ENCODE data around the gene TCHP.
"Not testable (repeated sequence)": the region's sequence is repeated elsewhere in the genome, so short reads cannot be mapped to it uniquely, and the experiment has no call there.

The TCHP gene, protein sequence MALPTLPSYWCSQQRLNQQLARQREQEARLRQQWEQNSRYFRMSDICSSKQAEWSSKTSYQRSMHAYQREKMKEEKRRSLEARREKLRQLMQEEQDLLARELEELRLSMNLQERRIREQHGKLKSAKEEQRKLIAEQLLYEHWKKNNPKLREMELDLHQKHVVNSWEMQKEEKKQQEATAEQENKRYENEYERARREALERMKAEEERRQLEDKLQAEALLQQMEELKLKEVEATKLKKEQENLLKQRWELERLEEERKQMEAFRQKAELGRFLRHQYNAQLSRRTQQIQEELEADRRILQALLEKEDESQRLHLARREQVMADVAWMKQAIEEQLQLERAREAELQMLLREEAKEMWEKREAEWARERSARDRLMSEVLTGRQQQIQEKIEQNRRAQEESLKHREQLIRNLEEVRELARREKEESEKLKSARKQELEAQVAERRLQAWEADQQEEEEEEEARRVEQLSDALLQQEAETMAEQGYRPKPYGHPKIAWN

DNA sequence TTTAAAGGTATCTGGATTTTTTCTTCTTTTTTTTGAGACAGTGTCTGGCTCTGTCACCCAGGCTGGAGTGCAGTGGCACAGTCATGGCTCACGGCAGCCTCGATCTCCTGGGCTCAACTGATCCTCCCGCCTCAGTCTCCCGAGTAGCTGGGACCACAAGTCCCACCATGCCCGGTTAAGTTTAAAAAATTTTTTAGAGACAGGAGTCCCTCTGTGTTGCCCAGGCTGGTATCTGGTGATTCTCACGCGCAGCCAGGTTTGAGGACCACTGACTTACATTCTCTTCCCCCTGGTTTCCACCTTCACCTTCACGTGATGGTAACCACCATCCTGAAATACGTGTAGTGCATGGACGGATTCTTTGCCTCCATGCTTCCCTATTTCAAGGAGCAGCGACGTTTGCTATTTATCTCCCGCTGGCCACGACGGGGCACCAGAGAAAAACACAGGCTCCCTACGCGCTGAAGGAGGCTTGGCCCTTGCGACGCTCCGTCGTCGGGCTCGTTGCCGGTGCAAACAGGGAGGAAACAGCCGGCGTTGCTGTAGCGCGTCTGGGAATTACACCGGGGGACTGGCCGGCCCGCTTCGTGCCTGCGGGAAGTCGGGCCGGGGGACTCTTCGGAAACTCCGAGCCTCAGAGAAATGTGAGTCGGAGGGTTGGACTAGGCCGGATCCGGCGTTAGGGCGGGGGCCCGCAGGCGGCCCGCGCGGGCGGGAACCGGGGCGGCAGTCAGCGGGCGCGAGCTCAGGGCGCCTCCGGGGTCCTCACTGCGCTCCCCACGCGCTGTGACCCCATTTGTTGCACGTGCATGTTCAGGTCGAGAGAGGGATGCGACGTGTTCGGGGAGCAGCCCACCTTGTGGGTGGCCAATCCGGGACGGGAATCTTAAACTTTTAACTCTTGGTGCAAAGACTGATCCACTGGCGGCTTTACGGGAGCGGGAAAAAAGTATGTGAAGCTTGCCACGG is at the start of gene TCHP:
TSS of gene TCHP (plus strand) at position 492 of the 969 bp plus-strand sequence. CDS start 2,753 bp downstream, outside the sequence.
- no peaks in the 10 kb centered on the region for H3K9me3 Mint-ChIP-seq
- H3K4me1 Mint-ChIP-seq = peaks cover 29% of the 10 kb centered on the region
- H3K27ac Mint-ChIP-seq = peak within 1 kb of the TSS; percentile 95
- peak; percentile 90 for ATAC-seq
- H3K4me3 Mint-ChIP-seq = peak within 1 kb of the TSS; percentile 87
- H3K36me3 Mint-ChIP-seq = peaks cover 35% of the 10 kb centered on the region
- peak; percentile 42 to 83 for DNase-seq (ENCODE audit: low spot score in 2 of 2)

DNA sequence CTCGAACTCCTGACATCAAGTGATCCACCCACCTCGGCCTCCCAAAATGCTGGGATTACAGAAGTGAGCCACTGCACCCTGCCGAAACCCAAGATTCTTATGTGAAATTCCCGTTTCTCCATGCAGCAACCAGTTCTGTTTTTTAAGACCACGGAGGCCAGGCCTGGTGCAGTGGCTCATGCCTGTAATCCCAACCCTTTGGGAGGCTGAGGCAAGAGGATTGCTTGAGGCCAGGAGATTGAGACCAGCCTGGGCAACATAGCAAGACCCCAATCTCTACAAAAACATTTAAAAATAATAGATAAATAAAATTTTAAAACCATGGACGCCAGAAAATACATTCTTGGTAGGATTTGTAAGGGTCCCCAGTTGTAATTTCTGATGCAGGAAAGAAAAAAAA is 49.6 kb upstream of the TCHP start:
- ATAC-seq; DNase-seq (ENCODE audit: low spot score in 2 of 2); H3K4me1 Mint-ChIP-seq; H3K4me3 Mint-ChIP-seq; H3K9me3 Mint-ChIP-seq; H3K27ac Mint-ChIP-seq: not testable (repeated sequence)
- peaks cover 31% of the 10 kb centered on the region for H3K36me3 Mint-ChIP-seq

DNA sequence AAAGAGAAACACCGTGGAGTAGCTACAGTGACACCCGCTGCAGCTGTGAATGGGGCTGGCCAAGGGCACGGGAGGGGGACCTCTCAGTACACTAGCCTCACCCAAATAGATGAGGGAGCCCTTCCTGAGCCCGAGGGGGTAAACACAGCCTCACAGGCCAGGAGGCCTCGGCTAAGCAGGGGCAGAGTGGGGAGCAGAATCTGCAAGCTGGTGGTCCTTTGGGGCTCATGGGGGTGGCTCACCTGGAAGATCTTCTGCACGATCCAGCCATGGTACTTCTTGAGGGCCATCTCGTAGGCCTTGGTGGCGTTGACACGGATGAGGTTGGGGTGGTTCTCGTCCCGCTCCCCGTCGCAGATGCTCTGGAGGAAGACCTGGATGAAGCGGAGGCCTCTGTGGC is 44.7 kb upstream of the TCHP start:
- ATAC-seq = no peak
- Mint-ChIP-seq H3K36me3 (peaks cover 38% of the 10 kb centered on the region), H3K4me3 (no peak overlapping the region), H3K9me3 (no peaks in the 10 kb centered on the region), H3K4me1 (peaks cover 10% of the 10 kb centered on the region), H3K27ac (no peak overlapping the region)
- DNase-seq (ENCODE audit: low spot score in 2 of 2) = no peak

DNA sequence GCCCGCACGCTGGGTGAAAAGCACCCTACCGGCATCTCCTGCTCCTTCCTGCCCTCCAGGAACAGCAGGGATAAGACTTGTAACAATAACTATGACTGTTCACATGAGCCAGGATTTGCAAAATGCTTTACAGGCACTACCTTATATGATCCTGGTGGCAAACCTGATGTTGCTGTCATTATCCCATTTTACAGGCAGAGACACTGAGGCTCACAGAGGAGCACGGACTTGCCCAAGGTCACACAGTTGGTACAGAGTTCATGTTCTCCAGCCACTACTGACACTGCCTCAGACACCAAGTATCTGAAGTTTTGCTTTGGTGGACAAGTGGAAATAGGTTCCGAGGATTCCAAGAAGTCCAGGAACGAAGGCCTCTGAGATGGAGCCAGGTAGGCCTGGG is 42.4 kb upstream of the TCHP start:
- H3K9me3 Mint-ChIP-seq = no peaks in the 10 kb centered on the region
- H3K27ac Mint-ChIP-seq = peak overlapping the region; percentile 86
- no peak for ATAC-seq
- no peak for DNase-seq (ENCODE audit: low spot score in 2 of 2)
- no peak overlapping the region for H3K4me3 Mint-ChIP-seq
- peaks cover 19% of the 10 kb centered on the region for H3K4me1 Mint-ChIP-seq
- H3K36me3 Mint-ChIP-seq = peaks cover 18% of the 10 kb centered on the region

DNA sequence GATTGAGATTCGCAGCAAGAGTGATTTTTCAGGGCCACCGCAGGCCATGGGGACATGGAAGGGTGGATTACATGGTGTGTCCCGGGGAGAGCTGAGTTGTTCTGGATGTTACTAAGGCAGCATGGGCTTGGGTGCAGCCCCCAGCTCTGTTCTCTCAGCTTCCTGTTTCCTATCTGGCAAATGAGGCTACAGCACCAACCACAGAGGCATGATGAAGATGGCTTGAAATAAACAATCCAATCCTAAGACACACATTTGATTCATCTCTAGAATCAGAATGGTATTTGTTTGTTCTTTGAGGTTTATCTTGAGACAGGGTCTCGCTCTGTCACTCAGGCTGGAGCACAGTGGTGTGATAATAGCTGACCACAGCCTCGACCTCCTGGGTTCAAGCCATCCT is 41.3 kb upstream of the TCHP start:
- DNase-seq (ENCODE audit: low spot score in 2 of 2) (no peak), ATAC-seq (peak; percentile 49)
- H3K4me1 Mint-ChIP-seq = peaks cover 26% of the 10 kb centered on the region
- peaks cover 18% of the 10 kb centered on the region for H3K36me3 Mint-ChIP-seq
- H3K4me3 Mint-ChIP-seq = no peak overlapping the region
- H3K27ac Mint-ChIP-seq = peak overlapping the region; percentile 86
- H3K9me3 Mint-ChIP-seq = no peaks in the 10 kb centered on the region

DNA sequence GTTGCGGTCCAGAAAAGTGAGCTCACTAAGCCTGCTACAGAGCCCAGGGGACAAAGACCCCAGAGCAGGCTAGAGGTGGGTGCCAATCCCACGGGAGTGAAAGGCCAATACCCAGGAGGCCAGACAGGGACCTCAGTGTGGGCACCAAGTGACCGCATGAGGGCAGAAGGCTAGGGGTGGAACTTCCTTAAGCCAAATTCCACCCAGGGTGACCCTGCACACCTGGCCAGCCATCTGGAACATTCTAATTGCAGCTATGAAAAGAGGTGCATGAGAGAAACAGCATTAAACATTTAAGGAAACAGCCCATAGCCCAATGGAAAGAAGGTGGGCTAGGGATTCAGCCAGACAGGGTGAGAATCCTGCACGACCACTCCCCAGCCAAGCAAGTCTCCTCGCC is 39.1 kb upstream of the TCHP start:
- Mint-ChIP-seq H3K9me3 (no peaks in the 10 kb centered on the region), H3K27ac (no peak overlapping the region), H3K36me3 (peaks cover 4% of the 10 kb centered on the region), H3K4me1 (peaks cover 41% of the 10 kb centered on the region), H3K4me3 (no peak overlapping the region)
- no peak for ATAC-seq
- no peak for DNase-seq (ENCODE audit: low spot score in 2 of 2)

DNA sequence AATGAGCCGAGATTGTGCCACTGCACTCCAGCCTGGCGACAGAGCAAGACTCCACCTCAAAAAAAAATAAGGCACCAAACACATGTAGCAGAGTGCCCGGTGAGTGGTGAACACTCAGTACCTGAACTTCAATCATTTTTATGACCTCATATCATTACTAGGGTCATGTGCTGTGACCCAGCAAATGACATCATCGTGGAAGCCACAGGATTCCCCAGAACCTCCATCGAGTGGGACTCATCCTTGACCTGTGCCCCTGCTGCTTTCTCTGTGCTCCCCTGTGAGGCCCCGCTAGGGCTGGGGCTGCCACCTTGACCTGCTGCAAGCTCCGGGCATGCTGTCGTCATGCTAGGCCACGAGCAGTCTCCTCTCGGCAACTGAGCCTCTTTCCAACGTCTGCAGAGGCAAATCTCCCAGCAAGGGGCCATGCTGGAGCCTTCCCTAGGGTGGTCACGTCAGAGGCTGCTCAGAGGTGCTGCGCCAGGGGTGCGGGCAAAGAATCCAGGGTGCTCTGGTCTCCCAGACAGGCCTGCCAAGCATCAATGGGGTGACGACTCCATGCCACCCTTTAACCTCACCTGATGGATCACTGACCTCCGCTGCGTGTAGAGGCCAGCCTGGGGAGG is 38.3 kb upstream of the TCHP start:
- Mint-ChIP-seq H3K4me1 (peaks cover 41% of the 10 kb centered on the region), H3K4me3 (no peak overlapping the region), H3K36me3 (no peaks in the 10 kb centered on the region), H3K9me3 (no peaks in the 10 kb centered on the region), H3K27ac (peak overlapping the region; percentile 67)
- ATAC-seq (no peak), DNase-seq (ENCODE audit: low spot score in 2 of 2) (no peak)

DNA sequence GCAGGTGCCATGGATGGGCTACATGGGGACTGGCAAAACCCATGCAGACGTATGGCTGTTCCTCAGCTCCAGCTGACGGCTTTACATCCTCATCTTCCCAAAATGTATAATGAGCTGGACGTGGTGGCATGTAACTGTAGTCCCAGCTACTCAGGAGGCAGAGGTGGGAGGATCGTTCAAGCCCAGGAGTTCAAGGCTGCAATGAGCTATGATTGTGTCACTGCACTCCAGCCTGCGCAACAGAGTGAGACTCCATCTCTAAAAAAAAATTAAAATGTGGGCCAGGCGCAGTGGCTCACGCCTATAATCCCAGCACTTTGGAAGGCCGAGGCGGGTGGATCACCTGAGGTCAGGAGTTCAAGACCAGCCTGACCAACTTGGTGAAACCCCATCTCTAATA is 37.6 kb upstream of the TCHP start:
- peaks cover 41% of the 10 kb centered on the region for H3K4me1 Mint-ChIP-seq
- H3K4me3 Mint-ChIP-seq; H3K36me3 Mint-ChIP-seq; ATAC-seq; DNase-seq (ENCODE audit: low spot score in 2 of 2); H3K9me3 Mint-ChIP-seq; H3K27ac Mint-ChIP-seq: not testable (repeated sequence)

DNA sequence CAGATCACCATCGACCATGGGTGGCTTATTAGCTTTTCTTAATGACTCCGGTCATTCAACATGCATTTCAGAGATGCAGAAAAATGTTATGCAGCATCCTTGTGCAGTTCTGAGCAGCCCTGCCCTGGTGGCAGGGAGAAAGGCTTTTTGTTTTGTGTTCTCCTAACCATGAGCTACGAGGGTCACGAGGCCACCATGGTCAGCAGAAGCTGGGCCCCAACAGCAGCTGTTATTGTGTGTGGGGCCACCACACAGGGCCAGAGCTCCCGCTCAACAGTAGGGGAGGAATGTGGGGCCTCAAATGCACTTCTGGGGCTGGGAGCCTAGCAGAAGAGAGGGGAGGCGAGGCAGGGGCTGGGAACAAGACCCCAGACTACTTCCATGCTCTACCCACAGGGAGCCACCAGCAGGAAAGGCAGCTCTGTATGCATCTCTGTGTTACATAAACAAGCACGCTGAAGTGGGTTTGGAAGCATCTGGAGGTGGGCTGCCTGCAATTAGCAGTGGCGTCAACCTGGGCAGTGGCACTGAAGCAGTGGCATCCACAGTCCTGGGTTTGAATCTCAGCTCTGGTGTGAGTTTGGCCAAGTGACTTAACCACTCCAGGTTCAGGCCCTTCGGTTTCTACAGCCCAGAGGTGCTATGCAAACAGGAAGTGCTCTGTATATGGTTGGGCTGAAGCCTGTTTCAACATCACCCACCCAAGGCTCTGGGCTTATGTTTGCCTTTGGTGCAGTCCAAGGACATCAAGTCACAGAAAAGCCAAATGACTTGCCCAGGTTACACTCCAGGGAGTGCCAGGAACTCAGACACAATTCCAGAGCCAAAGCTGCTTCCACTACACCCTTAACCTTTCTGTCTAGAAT is 36.0 kb upstream of the TCHP start:
- Mint-ChIP-seq H3K36me3 (no peaks in the 10 kb centered on the region), H3K27ac (peak overlapping the region; percentile 78), H3K4me3 (no peak overlapping the region), H3K9me3 (no peaks in the 10 kb centered on the region), H3K4me1 (peaks cover 39% of the 10 kb centered on the region)
- DNase-seq (ENCODE audit: low spot score in 2 of 2) (no peak), ATAC-seq (peak; percentile 77)

DNA sequence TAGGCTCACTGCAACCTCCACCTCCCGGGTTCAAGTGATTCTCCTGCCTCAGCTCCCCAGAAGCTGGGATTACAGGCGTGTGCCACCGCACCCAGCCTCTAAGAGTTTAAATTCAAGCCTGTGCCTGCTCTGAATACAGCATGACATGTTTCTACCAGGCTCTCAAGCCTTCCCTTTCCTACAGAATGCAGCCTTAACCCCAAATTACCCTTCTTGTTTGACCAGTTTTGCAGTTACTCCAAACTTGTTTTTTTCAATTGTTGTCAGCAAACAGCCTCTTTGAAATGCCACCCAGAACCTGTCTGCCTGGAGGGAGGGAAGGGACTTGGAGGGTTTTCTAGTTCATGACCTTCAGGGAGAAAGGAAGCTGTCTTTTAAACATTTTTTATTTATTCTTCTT is 35.2 kb upstream of the TCHP start:
- Mint-ChIP-seq H3K9me3 (no peaks in the 10 kb centered on the region), H3K27ac (peak overlapping the region; percentile 78), H3K4me1 (peaks cover 39% of the 10 kb centered on the region), H3K4me3 (no peak overlapping the region), H3K36me3 (no peaks in the 10 kb centered on the region)
- ATAC-seq (no peak), DNase-seq (ENCODE audit: low spot score in 2 of 2) (no peak)

DNA sequence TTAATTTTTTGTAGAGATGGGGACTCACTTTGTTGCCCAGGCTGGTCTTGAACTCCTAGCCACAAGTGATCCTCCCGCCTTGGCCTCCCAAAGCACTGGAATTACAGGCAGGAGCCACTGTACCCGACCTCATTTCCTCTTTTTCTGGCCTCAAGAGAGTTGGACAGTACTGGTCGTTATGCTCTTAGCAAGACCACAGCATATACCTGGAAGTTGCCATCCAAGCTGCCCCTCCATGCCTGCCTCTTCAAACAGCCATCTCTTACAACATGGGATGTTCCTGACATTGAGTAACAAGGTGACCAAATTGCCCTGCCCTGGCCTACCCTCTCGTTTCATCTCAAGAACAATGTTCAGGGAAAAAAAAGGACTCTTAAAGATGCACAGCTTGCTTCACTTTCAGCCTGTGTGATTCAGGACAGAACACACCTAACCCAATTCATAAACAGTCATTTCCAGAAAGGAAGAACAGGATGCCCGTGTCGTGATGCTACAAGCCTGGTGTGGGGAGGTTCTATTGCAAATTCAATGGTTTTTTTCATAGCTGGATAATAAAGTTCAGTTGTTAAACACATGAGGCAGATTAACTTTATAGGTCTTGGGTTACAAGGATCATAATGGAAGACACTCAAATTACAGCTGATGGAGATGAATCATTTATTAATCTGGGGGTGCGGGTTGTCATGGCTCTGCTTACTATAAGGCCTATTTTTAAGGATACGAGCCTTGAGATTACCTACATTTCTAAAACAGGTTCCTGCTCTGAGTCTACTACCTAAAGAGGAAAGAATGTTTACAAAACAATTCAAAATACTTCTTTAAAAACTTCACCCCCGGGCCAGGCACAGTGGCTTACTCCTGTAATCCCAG is 31.7 kb upstream of the TCHP start:
- DNase-seq (ENCODE audit: low spot score in 2 of 2) (no peak), ATAC-seq (peak; percentile 87)
- Mint-ChIP-seq H3K4me1 (peaks cover 39% of the 10 kb centered on the region), H3K9me3 (no peaks in the 10 kb centered on the region), H3K36me3 (peaks cover 8% of the 10 kb centered on the region), H3K27ac (peak overlapping the region; percentile 40), H3K4me3 (no peak overlapping the region)

DNA sequence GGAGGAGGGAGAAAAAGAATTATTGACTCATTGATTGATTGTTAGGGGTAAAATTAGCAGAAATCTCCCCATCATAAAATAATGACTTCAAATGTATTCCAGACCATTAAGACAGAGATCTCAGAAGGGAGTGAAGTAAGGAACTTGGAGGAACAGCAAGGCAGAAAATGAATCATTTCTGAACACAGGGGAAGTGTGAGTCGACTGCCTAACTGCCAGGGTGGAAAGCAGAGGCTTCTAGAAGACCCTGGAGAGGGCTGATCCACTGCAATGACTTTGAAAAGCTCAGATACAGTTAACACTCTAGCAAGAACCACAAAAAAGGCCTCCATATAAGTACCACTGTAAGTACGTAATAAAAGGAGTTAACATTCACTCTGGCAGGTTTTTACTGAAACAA is 29.4 kb upstream of the TCHP start:
- Mint-ChIP-seq H3K4me1 (peaks cover 33% of the 10 kb centered on the region), H3K4me3 (no peak overlapping the region), H3K9me3 (no peaks in the 10 kb centered on the region), H3K27ac (peak overlapping the region; percentile 58), H3K36me3 (peaks cover 8% of the 10 kb centered on the region)
- no peak for DNase-seq (ENCODE audit: low spot score in 2 of 2)
- ATAC-seq = peak; percentile 50

DNA sequence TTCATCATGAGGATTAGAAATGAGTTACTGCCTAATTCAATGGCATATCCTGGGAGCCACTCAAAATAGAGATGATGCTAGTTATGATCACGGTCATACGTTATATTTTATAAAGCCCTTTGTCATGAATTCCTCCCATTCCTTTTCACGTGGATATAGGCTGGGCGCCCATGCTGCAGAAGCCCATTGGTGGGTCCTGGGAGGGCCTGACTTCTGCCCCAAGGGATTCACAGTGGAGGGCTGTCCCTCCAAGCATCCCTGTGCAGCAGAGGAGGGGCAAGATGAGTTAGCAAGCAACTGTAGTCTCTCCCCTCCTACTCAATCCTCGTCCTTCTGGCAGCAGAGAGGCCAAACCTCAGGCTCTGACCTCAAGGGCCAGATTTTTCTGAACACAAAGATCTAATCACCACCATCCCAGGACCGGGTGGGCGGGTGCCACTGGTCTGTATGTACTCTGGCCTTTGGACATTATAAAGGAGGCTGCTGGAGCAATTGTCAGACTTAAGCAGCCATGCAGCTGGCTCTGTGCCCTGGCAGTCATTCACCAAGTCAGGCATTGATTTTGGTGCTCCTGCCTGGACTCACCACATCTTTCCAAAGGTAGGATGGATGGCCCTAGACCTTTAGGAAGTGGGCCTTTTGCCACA is 28.3 kb upstream of the TCHP start:
- peaks cover 8% of the 10 kb centered on the region for H3K36me3 Mint-ChIP-seq

More for the DNA sequence above, 28.3 kb upstream of the TCHP start:
- DNase-seq (ENCODE audit: low spot score in 2 of 2) (no peak), ATAC-seq (no peak)
- Mint-ChIP-seq H3K4me3 (no peak overlapping the region), H3K9me3 (no peaks in the 10 kb centered on the region), H3K27ac (no peak overlapping the region), H3K4me1 (peaks cover 43% of the 10 kb centered on the region)

All from stimulated activated effector memory CD8-positive, alpha-beta T cell treated with anti-CD3 and anti-CD28 coated beads, Interleukin-12 subunit alpha, Interleukin-12 subunit beta, amount 100 ng/mL, for 72 hours (primary cell).